Natural killer cell (primary cell): ENCODE results near the gene ABHD6. TPM values are rescaled to one million over a fixed set of nuclear protein-coding genes. Genes with fewer than 3 reads are reported as not detected.

Experiments used
- ATAC-seq, 3 donors: fragments of 150-1000 bp in 2 of 3; fragments of 200-7000 bp in 1 of 3; cut with Tn5 transposase; 1 replicate in 1 of 3; 2 replicates in 2 of 3; pipeline ENCODE4 v1.10.0; 2021; ENCODE audit warnings: mild to moderate bottlenecking in 2 of 3, moderate library complexity in 2 of 3
- DNase-seq, 2 donors: peaks; one replicate each; pipeline versions ENCODE4 v3.0.0 to v3.0.0-alpha.2; 2013 to 2021; ENCODE audit warnings: mixed read lengths in 1 of 2
- H3K27ac ChIP-seq: one replicate; pipeline ENCODE4 v1.5.1; 2013; ENCODE audit warnings: mild to moderate bottlenecking, low read length
- H3K27me3 ChIP-seq: one replicate; pipeline ENCODE4 v1.6.1; 2013; ENCODE audit warnings: low read length; ENCODE audit not compliant: control insufficient read depth, insufficient read depth
- H3K36me3 ChIP-seq: one replicate; pipeline ENCODE4 v1.6.1; 2013; ENCODE audit warnings: low read length; ENCODE audit not compliant: control insufficient read depth, insufficient read depth
- H3K4me1 ChIP-seq: one replicate; pipeline ENCODE4 v1.6.1; 2013; ENCODE audit warnings: low read length; ENCODE audit not compliant: control insufficient read depth, insufficient read depth
- H3K4me3 ChIP-seq: one replicate; pipeline ENCODE4 v1.5.1; 2013; ENCODE audit warnings: low read length
- H3K9me3 ChIP-seq: one replicate; pipeline ENCODE4 v1.6.1; 2013; ENCODE audit warnings: low read length; ENCODE audit not compliant: control insufficient read depth, insufficient read depth
- H3K27ac Mint-ChIP-seq, 2 donors: one replicate each; pipeline ENCODE4 v1.8.0; 2022; ENCODE audit warnings: mild to moderate bottlenecking in 2 of 2, mixed read lengths in 2 of 2, moderate library complexity in 1 of 2
- H3K27me3 Mint-ChIP-seq, 2 donors: one replicate each; pipeline ENCODE4 v1.8.0; 2022; ENCODE audit warnings: low read depth in 2 of 2, mixed read lengths in 2 of 2
- H3K36me3 Mint-ChIP-seq: one replicate; pipeline ENCODE4 v1.8.0; 2022; ENCODE audit warnings: mixed read lengths
- H3K4me1 Mint-ChIP-seq, 2 donors: one replicate each; pipeline ENCODE4 v1.8.0; 2022; ENCODE audit warnings: mixed read lengths in 2 of 2
- H3K4me3 Mint-ChIP-seq: one replicate; pipeline ENCODE4 v1.8.0; 2022; ENCODE audit warnings: mild to moderate bottlenecking, moderate library complexity, mixed read lengths
- H3K9me3 Mint-ChIP-seq, 2 donors: one replicate each; pipeline ENCODE4 v1.8.0; 2022; ENCODE audit warnings: mixed read lengths in 2 of 2
- CTCF ChIP-seq: fragments of 200-600 bp; IDR thresholded peaks from one replicate; pipeline ENCODE4 v1.8.0; 2022; ENCODE audit warnings: antibody characterized with exemption
- WGBS: methylation state at CpG from one replicate; pipeline ENCODE4 v1.1.7; 2013; ENCODE audit warnings: missing lambda C conversion rate; ENCODE audit not compliant: insufficient coverage; 5-methylcytosine and 5-hydroxymethylcytosine counted together
- intact Hi-C: fragments of 100-400 bp; cut with micrococcal nuclease; formaldehyde crosslinking; loops from one replicate; pipeline ENCODE4 v1.14.2; 2022
- total RNA-seq, 4 donors: library from RNA; stranded (reverse); fragments of 120-200 nt in 1 of 4; gene quantifications; one replicate each; pipeline versions ENCODE4 v1.2.3 to v1.2.4, GENCODE V29; 2013 to 2022

Gene ABHD6
- total RNA-seq, 3 donors from 2014 or later (not counting 1 experiment from before 2014, with no cell fraction given): 5.0 to 10.6 (median 9.3) TPM

- WGBS: 22% methylated on average over 24 of the region's 24 CpGs
- peak overlapping the region in 1 of 2 donors; percentile 84 for H3K27ac Mint-ChIP-seq
- Histone ChIP-seq H3K27me3 (no peaks in the 10 kb centered on the region), H3K9me3 (no peaks in the 10 kb centered on the region), H3K36me3 (no peaks in the 10 kb centered on the region), H3K4me3 (peak overlapping the region; percentile 94), H3K4me1 (peaks cover 19% of the 10 kb centered on the region), H3K27ac (peak overlapping the region; percentile 51)
- intact Hi-C loops: loop anchor here (1.0 kb wide), 1 partner anchor 70 kb away; the partner anchor contains the start of genes HTD2 and RPP14
- H3K4me1 Mint-ChIP-seq: peaks cover 8 to 20% of the 10 kb centered on the region in 2 donors
- TF ChIP-seq CTCF: no peak
- peak overlapping the region; percentile 88 for H3K4me3 Mint-ChIP-seq
- ATAC-seq (no peak), DNase-seq (no peak)
- no peaks in the 10 kb centered on the region for H3K36me3 Mint-ChIP-seq
- no peaks in the 10 kb centered on the region for H3K9me3 Mint-ChIP-seq
- H3K27me3 Mint-ChIP-seq: peaks cover 12 to 18% of the 10 kb centered on the region in 2 donors
Measured at GRCh38 chr3:58236527-58237237, 910 bp upstream of the ABHD6 start.

- ATAC-seq: peak; percentile 51 to 67 (median 56)
- Mint-ChIP-seq H3K9me3 (no peaks in the 10 kb centered on the region), H3K4me1 (peaks cover 12 to 25% of the 10 kb centered on the region in 2 donors), H3K4me3 (peak overlapping the region; percentile 90), H3K27me3 (peaks cover 0 to 12% of the 10 kb centered on the region in 2 donors), H3K27ac (peak overlapping the region in 1 of 2 donors; percentile 84), H3K36me3 (no peaks in the 10 kb centered on the region)
- under 1% methylated on average over 53 of the region's 53 CpGs for WGBS
- peak; percentile 24 to 50 for DNase-seq
- Histone ChIP-seq H3K27ac (peak overlapping the region; percentile 19), H3K9me3 (no peaks in the 10 kb centered on the region), H3K4me1 (peaks cover 19% of the 10 kb centered on the region), H3K4me3 (peak overlapping the region; percentile 94), H3K36me3 (no peaks in the 10 kb centered on the region), H3K27me3 (no peaks in the 10 kb centered on the region)
- TF ChIP-seq CTCF: no peak
- intact Hi-C loops: loop anchor here (1.0 kb wide), 1 partner anchor 68 kb away; the partner anchor contains the start of genes HTD2 and RPP14
Measured at GRCh38 chr3:58237941-58238681, 519 bp downstream of the ABHD6 start.

GRCh38 chr3:58238830-58239229 is 1.2 kb downstream of the ABHD6 start:
- Mint-ChIP-seq H3K9me3 (no peaks in the 10 kb centered on the region), H3K4me3 (peak overlapping the region; percentile 90), H3K27ac (peak overlapping the region in 1 of 2 donors; percentile 84), H3K4me1 (peaks cover 12 to 25% of the 10 kb centered on the region in 2 donors), H3K27me3 (peaks cover 0 to 7% of the 10 kb centered on the region in 2 donors), H3K36me3 (no peaks in the 10 kb centered on the region)
- H3K36me3 ChIP-seq: no peaks in the 10 kb centered on the region
- no peak for TF ChIP-seq CTCF
- DNase-seq: no peak
- intact Hi-C loops: no loop called here
- no peak overlapping the region for H3K27ac ChIP-seq
- ATAC-seq: no peak
- no peak overlapping the region for H3K4me3 ChIP-seq
- H3K27me3 ChIP-seq: no peaks in the 10 kb centered on the region
- 93% methylated on average over 3 of the region's 7 CpGs for WGBS
- H3K9me3 ChIP-seq: no peaks in the 10 kb centered on the region
- H3K4me1 ChIP-seq: peaks cover 19% of the 10 kb centered on the region
